Trophoblast cell (in vitro differentiated cells and primary cell): ENCODE data around the gene AHI1.

ENCODE experiments used
- DNase-seq, 2 donors: peaks; one replicate each; pipeline ENCODE4 v3.0.0-alpha.2; 2016
- H2AFZ ChIP-seq: 2 replicates; pipeline ENCODE4 v1.6.1; 2013; ENCODE audit warnings: low read length, moderate library complexity, mild to moderate bottlenecking; ENCODE audit not compliant: insufficient read depth, poor library complexity
- H2AK5ac ChIP-seq: 2 replicates; pipeline ENCODE4 v1.6.1; 2013; ENCODE audit warnings: mild to moderate bottlenecking, low read length
- H2BK120ac ChIP-seq: 2 replicates; pipeline ENCODE4 v1.6.1; 2013; ENCODE audit warnings: low read length, mild to moderate bottlenecking, moderate library complexity; ENCODE audit not compliant: insufficient read depth, poor library complexity
- H2BK12ac ChIP-seq: 2 replicates; pipeline ENCODE4 v1.6.1; 2013; ENCODE audit warnings: mild to moderate bottlenecking, low read length, moderate library complexity
- H2BK5ac ChIP-seq: 2 replicates; pipeline ENCODE4 v1.6.1; 2013; ENCODE audit warnings: low read length, low read depth, moderate library complexity, mild to moderate bottlenecking; ENCODE audit not compliant: poor library complexity
- H3K14ac ChIP-seq: 2 replicates; pipeline ENCODE4 v1.6.1; 2013; ENCODE audit warnings: mild to moderate bottlenecking, low read length
- H3K18ac ChIP-seq: 2 replicates; pipeline ENCODE4 v1.6.1; 2013; ENCODE audit warnings: mild to moderate bottlenecking, low read length
- H3K23ac ChIP-seq: 2 replicates; pipeline ENCODE4 v1.6.1; 2013; ENCODE audit warnings: low read length
- H3K27ac ChIP-seq: 2 replicates; pipeline ENCODE4 v1.5.1; 2013; ENCODE audit warnings: low read depth, mild to moderate bottlenecking, inconsistent platforms, low read length, moderate library complexity
- H3K27me3 ChIP-seq: 2 replicates; pipeline ENCODE4 v1.6.1; 2013; ENCODE audit warnings: inconsistent platforms, mild to moderate bottlenecking, low read length, moderate library complexity; ENCODE audit not compliant: insufficient read depth
- H3K36me3 ChIP-seq, 2 experiments: 1 replicate in 1 of 2; 2 replicates in 1 of 2; pipeline ENCODE4 v1.6.1; 2013; ENCODE audit warnings: low read length in 2 of 2, mild to moderate bottlenecking in 2 of 2, moderate library complexity in 1 of 2; ENCODE audit not compliant: insufficient read depth in 2 of 2, control insufficient read depth in 1 of 2
- H3K4ac ChIP-seq: 2 replicates; pipeline ENCODE4 v1.6.1; 2013; ENCODE audit warnings: low read depth, mild to moderate bottlenecking, low read length, moderate library complexity
- H3K4me1 ChIP-seq, 2 experiments: 1 replicate in 1 of 2; 2 replicates in 1 of 2; pipeline ENCODE4 v1.6.1; 2013; ENCODE audit warnings: low read length in 2 of 2, mild to moderate bottlenecking in 2 of 2, moderate library complexity in 1 of 2; ENCODE audit not compliant: insufficient read depth in 2 of 2, control insufficient read depth in 1 of 2
- H3K4me2 ChIP-seq: 2 replicates; pipeline ENCODE4 v1.6.1; 2013; ENCODE audit warnings: inconsistent platforms, mild to moderate bottlenecking, low read length, moderate library complexity
- H3K4me3 ChIP-seq: 2 replicates; pipeline ENCODE4 v1.5.1; 2013; ENCODE audit warnings: mild to moderate bottlenecking, low read depth, low read length, inconsistent platforms
- H3K79me1 ChIP-seq: one replicate; pipeline ENCODE4 v1.6.1; 2013; ENCODE audit warnings: low read length
- H3K79me2 ChIP-seq: 2 replicates; pipeline ENCODE4 v1.6.1; 2013; ENCODE audit warnings: low read length, mild to moderate bottlenecking; ENCODE audit not compliant: control insufficient read depth, insufficient read depth, poor library complexity
- H3K9ac ChIP-seq: 2 replicates; pipeline ENCODE4 v1.6.1; 2013; ENCODE audit warnings: mild to moderate bottlenecking, low read length
- H3K9me3 ChIP-seq: 2 replicates; pipeline ENCODE4 v1.6.1; 2013; ENCODE audit warnings: low read depth, mild to moderate bottlenecking, control low read depth, inconsistent platforms, low read length; ENCODE audit not compliant: insufficient read depth
- H4K12ac ChIP-seq: 2 replicates; pipeline ENCODE4 v1.6.1; 2013; ENCODE audit warnings: low read depth, mild to moderate bottlenecking, low read length, moderate library complexity
- H4K8ac ChIP-seq: 2 replicates; pipeline ENCODE4 v1.6.1; 2013; ENCODE audit warnings: low read depth, mild to moderate bottlenecking, low read length, moderate library complexity
- H4K91ac ChIP-seq: one replicate; pipeline ENCODE4 v1.6.1; 2013; ENCODE audit warnings: low read depth, mild to moderate bottlenecking, low read length, moderate library complexity
- WGBS: extraction: QIAGEN DNeasy Blood & Tissue Kit; methylation state at CpG from one replicate; pipeline ENCODE4 v1.1.7; 2013; ENCODE audit warnings: missing lambda C conversion rate; ENCODE audit not compliant: insufficient read length, insufficient coverage; ENCODE audit errors: extremely low coverage; 5-methylcytosine and 5-hydroxymethylcytosine counted together

AHI1 gene

GRCh38 chr6:135458051-135458450 lies 39.5 kb downstream of the AHI1 start:
- Histone ChIP-seq H4K91ac (no peak overlapping the region), H3K4ac (no peak overlapping the region), H3K23ac (no peak overlapping the region), H3K4me1 (no peaks in the 10 kb centered on the region), H3K27ac (no peak overlapping the region), H3K4me2 (no peak overlapping the region), H3K79me1 (no peaks in the 10 kb centered on the region), H2BK5ac (no peak overlapping the region), H2BK12ac (no peak overlapping the region), H3K9ac (no peak overlapping the region), H3K36me3 (no peaks in the 10 kb centered on the region), H4K12ac (no peak overlapping the region), H3K27me3 (no peaks in the 10 kb centered on the region), H2AK5ac (no peak overlapping the region), H3K4me3 (no peak overlapping the region), H3K18ac (no peak overlapping the region), H2AFZ (no peak overlapping the region), H3K14ac (no peak overlapping the region), H3K79me2 (no peaks in the 10 kb centered on the region), H2BK120ac (no peak overlapping the region), H3K9me3 (no peaks in the 10 kb centered on the region), H4K8ac (no peak overlapping the region)
- no peak for DNase-seq

- peak in 1 of 2 donors; percentile 75 for DNase-seq
- Histone ChIP-seq H3K9ac (no peak overlapping the region), H2BK5ac (no peak overlapping the region), H4K8ac (no peak overlapping the region), H3K79me2 (no peaks in the 10 kb centered on the region), H3K79me1 (no peaks in the 10 kb centered on the region), H3K27ac (no peak overlapping the region), H3K36me3 (no peaks in the 10 kb centered on the region), H3K4ac (no peak overlapping the region), H3K9me3 (no peaks in the 10 kb centered on the region), H3K18ac (no peak overlapping the region), H2AK5ac (no peak overlapping the region), H3K4me3 (no peak overlapping the region), H4K91ac (no peak overlapping the region), H2BK120ac (no peak overlapping the region), H3K14ac (no peak overlapping the region), H3K27me3 (no peaks in the 10 kb centered on the region), H2BK12ac (no peak overlapping the region), H3K23ac (no peak overlapping the region), H4K12ac (no peak overlapping the region), H2AFZ (no peak overlapping the region), H3K4me1 (no peaks in the 10 kb centered on the region), H3K4me2 (no peak overlapping the region)
- WGBS: no CpG with 5 or more reads among the region's 2 CpGs
These were observed 45.8 kb downstream of the AHI1 start for GRCh38 chr6:135451617-135452190.

DNA sequence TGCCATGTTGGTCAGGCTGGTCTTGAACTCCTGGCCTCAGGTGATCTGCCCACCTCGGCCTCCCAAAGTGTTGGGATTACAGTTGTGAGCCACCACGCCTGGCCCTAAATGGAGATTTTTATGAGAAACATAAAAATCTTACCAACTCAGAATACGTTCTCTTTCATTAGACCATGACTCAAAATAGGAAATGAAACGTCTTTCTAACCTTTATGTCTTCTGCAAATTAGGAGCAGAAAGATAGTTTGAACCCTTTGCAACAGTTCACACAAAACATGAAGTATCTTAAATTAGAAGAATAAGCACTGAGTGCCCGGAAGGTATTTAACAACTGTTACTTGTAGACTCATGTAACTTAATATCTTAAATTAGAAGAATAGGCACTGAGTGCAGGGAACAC lies 48.3 kb downstream of the AHI1 start:
- no peak overlapping the region for H2AK5ac ChIP-seq
- H3K4me3 ChIP-seq: no peak overlapping the region
- no peaks in the 10 kb centered on the region for H3K4me1 ChIP-seq
- no peaks in the 10 kb centered on the region for H3K9me3 ChIP-seq
- DNase-seq: no peak
- no peak overlapping the region for H3K14ac ChIP-seq
- H3K4ac ChIP-seq: no peak overlapping the region
- no peak overlapping the region for H2AFZ ChIP-seq
- no peak overlapping the region for H4K12ac ChIP-seq
- H3K4me2 ChIP-seq: no peak overlapping the region
- H3K9ac ChIP-seq: no peak overlapping the region
- H3K23ac ChIP-seq: no peak overlapping the region
- H3K27me3 ChIP-seq: no peaks in the 10 kb centered on the region
- no CpG with 5 or more reads among the region's 5 CpGs for WGBS
- no peak overlapping the region for H2BK5ac ChIP-seq
- H4K91ac ChIP-seq: no peak overlapping the region
- H3K79me2 ChIP-seq: no peaks in the 10 kb centered on the region
- no peaks in the 10 kb centered on the region for H3K36me3 ChIP-seq
- H3K79me1 ChIP-seq: no peaks in the 10 kb centered on the region
- no peak overlapping the region for H4K8ac ChIP-seq
- H2BK12ac ChIP-seq: no peak overlapping the region
- no peak overlapping the region for H3K18ac ChIP-seq
- H2BK120ac ChIP-seq: no peak overlapping the region
- H3K27ac ChIP-seq: no peak overlapping the region

DNA sequence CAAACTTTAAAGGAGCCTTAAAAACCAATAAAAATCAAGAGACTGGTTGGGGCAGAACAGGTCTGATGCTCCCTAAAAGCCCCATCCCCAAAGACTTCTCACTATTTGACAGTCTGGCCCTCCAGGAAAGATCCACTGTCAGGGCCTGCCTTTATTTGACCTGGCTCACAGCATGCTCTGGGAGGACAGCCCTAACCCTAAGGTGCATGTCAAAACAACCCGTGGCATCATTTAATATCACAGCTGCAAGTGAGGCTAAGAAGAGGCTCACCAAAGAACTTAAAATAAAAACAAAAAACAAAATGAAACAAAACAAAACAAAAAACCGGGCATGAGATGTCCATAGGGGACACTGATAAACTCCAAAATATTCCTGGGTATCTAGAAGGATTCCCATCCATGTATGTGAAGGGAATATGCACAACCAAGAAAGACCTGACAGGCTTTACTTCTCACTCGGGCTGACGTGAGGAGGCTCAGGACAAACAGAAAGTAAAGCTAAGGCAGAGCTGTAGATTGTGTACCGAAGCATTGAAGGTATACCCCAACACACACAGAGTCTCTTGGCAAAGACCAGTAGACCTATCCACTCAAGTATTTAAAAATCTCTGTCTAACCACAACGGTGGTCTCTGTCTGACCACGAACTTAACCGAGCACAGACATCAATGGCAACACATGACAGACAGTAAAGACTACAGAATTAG lies 57.3 kb downstream of the AHI1 start:
- H3K4me1 ChIP-seq: no peaks in the 10 kb centered on the region
- WGBS: no CpG with 5 or more reads among the region's 8 CpGs
- no peak overlapping the region for H3K27ac ChIP-seq
- no peaks in the 10 kb centered on the region for H3K79me2 ChIP-seq
- no peak overlapping the region for H3K23ac ChIP-seq
- no peak overlapping the region for H2AFZ ChIP-seq
- no peaks in the 10 kb centered on the region for H3K9me3 ChIP-seq
- H3K18ac ChIP-seq: no peak overlapping the region
- no peak for DNase-seq
- H3K27me3 ChIP-seq: no peaks in the 10 kb centered on the region
- no peak overlapping the region for H4K12ac ChIP-seq
- no peak overlapping the region for H3K4ac ChIP-seq
- H3K4me2 ChIP-seq: no peak overlapping the region
- H3K4me3 ChIP-seq: no peak overlapping the region
- H2AK5ac ChIP-seq: no peak overlapping the region
- H4K8ac ChIP-seq: no peak overlapping the region
- no peak overlapping the region for H2BK12ac ChIP-seq
- H3K9ac ChIP-seq: no peak overlapping the region
- H3K79me1 ChIP-seq: no peaks in the 10 kb centered on the region
- H3K36me3 ChIP-seq: no peaks in the 10 kb centered on the region
- no peak overlapping the region for H2BK5ac ChIP-seq
- no peak overlapping the region for H2BK120ac ChIP-seq
- no peak overlapping the region for H3K14ac ChIP-seq
- no peak overlapping the region for H4K91ac ChIP-seq
